NCI-H1694 treated with DMSO at 0.1 percent for 48 hours (cell line): ENCODE results near the gene PDE4D.

ENCODE experiments used
- DNase-seq: peaks from one replicate; lab custom pipeline; 2025; lab: John Stamatoyannopoulos, UW

PDE4D gene

DNA sequence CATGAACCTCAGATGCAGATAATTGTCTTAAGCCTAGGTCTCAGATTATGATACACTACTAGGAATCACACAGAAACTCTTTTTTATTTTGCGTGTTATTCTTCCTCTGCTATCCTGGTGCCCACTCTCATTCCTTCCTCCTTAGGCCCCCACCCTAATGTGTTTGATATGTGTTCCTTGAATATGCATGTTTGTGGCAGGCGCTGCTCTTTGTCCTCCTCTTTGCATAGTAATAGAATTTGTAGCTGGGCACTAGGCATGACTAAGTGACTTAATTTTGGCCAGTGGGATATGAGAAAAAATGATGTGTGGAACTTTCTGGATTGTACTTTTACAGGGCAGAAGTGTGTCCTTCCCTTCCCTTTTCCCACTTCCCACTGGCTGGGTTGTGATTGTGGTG lies 965.6 kb downstream of the PDE4D start:
- DNase-seq, result no peak

DNA sequence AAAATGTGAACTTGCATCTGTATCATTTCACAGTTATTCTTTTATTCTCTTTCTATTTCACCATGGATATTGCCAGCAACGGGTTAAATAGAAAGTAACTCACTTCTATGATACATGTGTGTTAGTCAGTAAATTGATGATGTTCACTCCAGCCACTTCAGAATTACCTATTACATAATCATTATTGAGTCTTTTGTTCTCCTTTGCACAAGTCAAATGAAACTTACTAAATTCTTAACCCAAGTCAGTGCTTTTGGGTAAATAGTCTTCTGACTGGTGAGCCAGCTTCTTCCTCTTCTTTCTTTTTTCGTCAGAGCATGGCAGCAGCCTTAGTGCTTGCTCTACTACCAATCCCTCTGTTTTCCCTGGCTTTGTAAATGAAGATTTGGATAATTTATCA lies 966.3 kb downstream of the PDE4D start:
- DNase-seq, result no peak

DNA sequence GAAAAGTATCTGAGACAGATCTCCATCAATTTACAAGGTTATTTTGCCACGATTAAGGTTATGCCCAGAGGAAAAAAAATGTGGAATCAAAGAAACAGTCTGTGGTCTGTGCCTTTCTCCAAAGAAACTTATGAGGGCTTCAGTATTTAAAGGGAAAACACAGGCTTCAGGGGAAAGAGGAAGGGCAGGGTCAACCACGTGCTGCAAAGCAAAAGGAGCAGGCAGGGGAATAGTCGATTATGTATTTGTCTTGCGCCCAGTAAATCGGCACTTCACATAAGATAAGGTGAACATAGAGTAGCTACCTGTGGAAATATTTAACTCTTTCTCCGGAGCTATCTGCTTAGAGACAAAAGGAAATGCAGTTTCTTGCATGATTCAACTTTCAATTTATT lies 967.0 kb downstream of the PDE4D start:
- DNase-seq, result no peak

DNA sequence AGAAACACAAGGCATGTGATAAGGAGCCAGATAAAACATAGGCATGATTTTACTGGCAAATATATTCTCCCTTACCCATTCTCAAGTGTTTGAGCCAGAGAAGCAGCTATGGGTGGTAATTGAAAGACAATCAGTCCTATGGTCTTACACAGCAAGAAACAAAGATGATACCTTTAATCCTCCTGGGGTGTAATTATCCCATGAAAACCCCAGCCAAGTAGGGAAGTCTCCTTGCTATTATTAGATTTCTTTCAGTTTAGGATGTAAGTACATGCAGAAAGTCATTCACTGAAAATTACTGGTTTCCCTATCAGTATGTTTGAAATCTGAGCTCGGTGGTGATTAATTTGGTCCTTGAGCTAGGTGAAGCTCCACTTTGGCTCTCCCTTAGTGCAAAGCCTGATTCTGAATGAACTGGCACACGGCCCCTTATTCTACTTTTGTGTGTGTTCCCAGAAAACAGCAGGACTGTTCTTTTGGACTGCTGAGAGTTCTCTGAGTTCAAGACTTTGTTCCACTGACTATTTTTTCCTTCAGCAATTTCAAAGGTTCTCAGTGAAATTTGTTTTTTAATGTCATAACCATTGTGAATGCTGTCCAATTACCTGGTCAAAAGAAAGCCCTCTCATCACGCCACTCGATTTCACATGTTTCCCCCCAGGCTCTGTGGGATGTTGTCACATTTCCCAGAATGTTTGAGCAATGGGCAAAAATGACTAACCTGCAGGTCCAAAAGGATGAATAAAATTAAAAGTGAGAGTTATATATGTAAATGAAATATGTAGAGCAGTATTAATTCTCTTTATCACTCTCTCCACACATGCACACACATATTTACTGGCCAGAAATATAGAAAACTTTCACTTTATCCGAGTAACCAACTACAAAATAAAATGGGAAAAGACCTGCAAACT lies 967.6 kb downstream of the PDE4D start:
- no peak for DNase-seq

DNA sequence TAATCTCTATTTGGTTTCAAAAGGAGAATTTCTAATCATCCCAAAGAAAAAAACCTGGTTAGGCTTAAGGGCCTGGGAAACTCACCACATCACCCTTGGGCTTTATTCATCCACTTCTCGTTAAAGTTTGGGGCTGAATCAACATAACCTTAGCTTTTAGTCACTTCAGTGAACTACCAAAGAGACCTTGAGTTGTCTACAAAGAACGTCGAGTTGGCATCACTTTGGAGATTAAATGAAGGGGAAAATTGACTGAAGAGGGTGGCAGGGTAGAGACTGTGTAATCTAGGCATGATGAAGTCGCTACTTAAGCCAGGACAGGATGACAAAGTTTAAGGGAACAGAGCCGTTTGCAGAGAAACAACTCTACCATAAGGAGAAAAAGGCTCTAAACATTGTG lies 969.2 kb downstream of the PDE4D start:
- DNase-seq, result no peak

DNA sequence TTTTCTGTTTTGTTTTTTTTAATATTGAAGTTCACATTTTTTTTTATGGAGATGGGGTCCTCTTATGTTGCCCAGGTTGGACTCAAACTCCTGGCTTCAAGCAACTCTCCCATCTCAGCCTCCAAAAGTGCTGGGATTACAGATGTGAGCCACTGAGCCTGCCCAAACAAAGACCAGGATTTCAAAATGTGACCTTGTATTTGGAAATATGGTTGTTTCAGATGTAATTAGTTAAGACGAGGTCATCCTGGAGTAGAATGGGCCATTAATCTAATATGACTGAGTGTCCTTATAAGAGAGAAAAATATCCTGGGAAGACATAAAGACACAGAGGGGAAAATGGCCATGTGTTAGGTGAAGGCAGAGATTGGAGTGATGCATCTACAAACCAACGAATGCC lies 970.2 kb downstream of the PDE4D start:
- no peak for DNase-seq

DNA sequence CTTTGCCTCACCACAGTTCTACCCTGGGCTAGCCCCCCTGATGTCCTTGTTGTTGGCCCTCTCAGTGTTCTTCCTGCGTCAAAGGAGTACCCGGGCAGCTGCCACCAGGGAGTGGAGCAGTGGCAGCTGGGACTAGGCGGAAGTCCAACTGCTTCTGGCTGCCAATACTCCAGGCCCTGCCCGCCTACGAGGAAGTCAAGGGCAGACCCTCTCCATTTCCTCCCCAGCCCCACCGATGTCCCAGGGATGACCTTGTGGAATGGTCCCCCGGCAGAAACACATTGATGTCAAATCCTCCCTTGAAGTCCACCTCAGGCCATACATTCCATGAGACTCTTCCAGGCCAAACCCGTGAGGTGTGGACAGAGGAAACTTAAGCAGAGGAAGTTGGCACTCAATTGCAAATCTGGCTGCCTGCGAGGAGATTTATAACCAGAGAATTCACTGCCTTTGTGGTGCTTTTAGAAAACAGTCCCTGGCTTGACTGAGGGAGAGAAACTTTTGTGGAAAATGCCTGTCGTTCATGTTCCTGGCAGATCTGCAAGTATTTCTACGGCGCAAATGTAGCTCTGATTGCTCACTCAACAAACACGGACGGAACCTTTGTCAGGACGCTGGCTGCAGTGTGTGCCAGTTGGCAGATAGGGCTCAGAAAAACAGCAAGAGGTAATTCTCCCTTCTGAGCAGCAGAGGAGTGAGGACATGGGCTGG lies 970.9 kb downstream of the PDE4D start:
- no peak for DNase-seq

DNA sequence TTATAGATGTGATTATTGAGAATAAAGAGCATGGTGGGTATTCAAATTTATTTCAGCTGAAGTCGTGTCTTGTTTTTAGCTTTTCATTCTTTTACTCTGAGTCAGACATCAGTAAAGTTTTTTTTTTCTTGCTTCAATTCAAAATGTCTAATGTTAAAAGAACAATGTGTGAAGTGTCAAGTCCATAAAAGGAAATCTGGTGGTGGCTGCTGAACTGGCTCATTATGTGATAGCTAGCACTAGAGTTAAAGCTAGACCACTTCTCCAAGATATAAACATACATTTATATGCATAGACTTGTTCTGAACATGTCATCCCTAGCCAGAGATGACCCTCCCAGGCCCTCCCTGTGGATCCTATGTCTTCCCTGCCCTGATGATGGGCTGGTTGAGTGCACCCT lies 972.4 kb downstream of the PDE4D start:
- no peak for DNase-seq

DNA sequence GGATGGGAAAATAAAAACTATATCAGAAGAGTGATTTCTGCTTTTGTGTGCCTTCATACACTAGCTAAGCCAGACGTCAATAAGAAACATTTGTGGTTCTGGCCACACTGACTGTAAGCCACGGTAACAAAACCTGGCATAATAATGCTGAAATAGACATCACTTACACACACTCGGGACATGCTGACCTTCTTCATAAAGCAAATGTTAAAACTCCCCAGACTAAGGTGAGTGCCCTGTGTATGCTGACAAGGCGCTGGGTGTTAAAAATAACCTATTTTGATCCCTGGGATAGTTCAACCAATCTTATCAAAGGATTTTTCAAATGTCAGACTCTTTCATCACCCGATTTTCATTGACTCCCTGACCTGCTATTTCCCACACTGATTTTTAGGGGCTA lies 973.7 kb downstream of the PDE4D start:
- DNase-seq, result no peak
